ENCODE measurements around the gene EZR. TPM values are rescaled to one million over a fixed set of nuclear protein-coding genes. Genes with fewer than 3 reads are reported as not detected.

EZR gene
- total and polyA plus RNA-seq, 2 of the 13 experiments (the other 11 are each of a cell fraction or from before 2014, with no cell fraction given), result 34.7 to 60.3 TPM

GRCh38 chr6:158774717-158775449, 44.3 kb downstream of the EZR start:
- no peaks in the 10 kb centered on the region for H3K4me1 ChIP-seq (ENCODE audit: insufficient read depth, low read length)
- no peaks in the 10 kb centered on the region for H4K20me1 ChIP-seq (ENCODE audit: insufficient read depth, low read length)
- no peaks in the 10 kb centered on the region for H3K9me3 ChIP-seq (ENCODE audit: low read length)
- H2AFZ ChIP-seq (ENCODE audit: low read length), result no peak overlapping the region
- DNase-seq (ENCODE audit: low spot score) (no peak), ATAC-seq (no peak), FAIRE-seq (no peak)
- peaks cover 49 to 78% of the 10 kb centered on the region in 2 experiments for H3K36me3 ChIP-seq (replicated peaks in 1 of 2; ENCODE audit: control insufficient read depth in 1 of 2, insufficient read depth in 2 of 2, low read length in 2 of 2)
- H3K27ac ChIP-seq (ENCODE audit: extremely low read length, insufficient read depth, low read length), result no peak overlapping the region
- no peak overlapping the region for H3K4me3 ChIP-seq (replicated peaks in 1 of 3; ENCODE audit: insufficient read depth in 1 of 3, low read depth in 2 of 3, low read length in 3 of 3)
- ChIA-PET CTCF (ENCODE audit: low intra/inter-chr PET ratio, low total read pairs) (no interaction called here), POLR2A (no interaction called here)
- no peaks in the 10 kb centered on the region for H3K27me3 ChIP-seq (ENCODE audit: control insufficient read depth in 1 of 2, insufficient read depth in 2 of 2, low read length in 2 of 2)
- H3K9ac ChIP-seq (ENCODE audit: insufficient read depth, low read depth, low read length), result no peak overlapping the region
- no peak overlapping the region for H3K4me2 ChIP-seq (ENCODE audit: low read depth, low read length)
- BruUV-seq (replicated peaks), result no TSS peak
- no peaks in the 10 kb centered on the region for H3K79me2 ChIP-seq (ENCODE audit: insufficient read depth, low read length)
- WGBS (ENCODE audit: low lambda C conversion rate), result 94% methylated on average over 17 of the region's 17 CpGs
- intact Hi-C loops (cut with micrococcal nuclease; ENCODE audit: unreplicated experiment), result no loop called here
- in situ Hi-C loops (cut with HindIII; ENCODE audit: extremely low pct_ligation_motif_present, low pct_unique_long_range_greater_than_20kb), result no loop called here
- no peak for TF ChIP-seq KLF12 (CRISPR knock-in tag; IDR thresholded peaks at IDR 0.05; ENCODE audit: borderline replicate concordance)
- TF ChIP-seq ZNF207 (IDR thresholded peaks at IDR 0.05; ENCODE audit: borderline replicate concordance), result no peak
- TF ChIP-seq ELK4 (CRISPR knock-in tag; IDR thresholded peaks at IDR 0.05; ENCODE audit: borderline replicate concordance), result no peak
- TF ChIP-seq ZNF512 (CRISPR knock-in tag; IDR thresholded peaks at IDR 0.05), result no peak
- no peak for TF ChIP-seq ZFP36L1 (CRISPR knock-in tag; IDR thresholded peaks at IDR 0.05)
- TF ChIP-seq ATF5 (CRISPR knock-in tag; IDR thresholded peaks at IDR 0.05; ENCODE audit: low read depth), result no peak
- TF ChIP-seq HOXA3 (CRISPR knock-in tag; IDR thresholded peaks at IDR 0.05), result no peak
- no peak for TF ChIP-seq SPEN (CRISPR knock-in tag; IDR thresholded peaks at IDR 0.05; ENCODE audit: low read depth)
- no peak for TF ChIP-seq KDM5B (CRISPR knock-in tag; IDR thresholded peaks at IDR 0.05; ENCODE audit: borderline replicate concordance)
- no peak for TF ChIP-seq ZBTB14 (CRISPR knock-in tag; IDR thresholded peaks at IDR 0.05)
- no peak for TF ChIP-seq SMARCE1 (IDR thresholded peaks at IDR 0.05; ENCODE audit: borderline replicate concordance)
- TF ChIP-seq TBX2 (CRISPR knock-in tag; IDR thresholded peaks at IDR 0.05; ENCODE audit: borderline replicate concordance), result no peak
- TF ChIP-seq ZZZ3 (CRISPR knock-in tag; IDR thresholded peaks at IDR 0.05; ENCODE audit: borderline replicate concordance), result no peak
- TF ChIP-seq DMTF1 (CRISPR knock-in tag; IDR thresholded peaks at IDR 0.05), result no peak
- TF ChIP-seq ETV6 (CRISPR knock-in tag; conservative IDR thresholded peaks at IDR 0.05), result no peak
- no peak for TF ChIP-seq TP53 (CRISPR knock-in tag; conservative IDR thresholded peaks at IDR 0.05)
- TF ChIP-seq HIVEP1 (CRISPR knock-in tag; IDR thresholded peaks at IDR 0.05), result no peak
